Common myeloid progenitor, CD34-positive (primary cell): ENCODE data around the gene GRN.

Source experiments
- CTCF ChIA-PET: fragments of 350-600 bp; sonication (Branson Sonifier 250); formaldehyde crosslinking; loops from one replicate; lab custom pipeline; 2021; ENCODE audit warnings: antibody characterized with exemption; lab: Charles Lee
- POLR2A ChIA-PET: fragments of 350-600 bp; sonication (Branson Sonifier 250); formaldehyde crosslinking; loops from one replicate; lab custom pipeline; 2021; ENCODE audit warnings: antibody characterized with exemption; lab: Charles Lee
- DNase-seq, 3 donors: peaks; one replicate each; pipeline versions ENCODE4 v3.0.0 to v3.0.0-alpha.2; 2013
- H3K27ac ChIP-seq, 2 experiments: 1 replicate in 1 of 2; 2 replicates in 1 of 2; pipeline ENCODE4 v1.7.0; 2013; ENCODE audit warnings: inconsistent platforms in 2 of 2, low read length in 2 of 2, mild to moderate bottlenecking in 2 of 2, low read depth in 1 of 2, moderate library complexity in 1 of 2; ENCODE audit not compliant: severe bottlenecking in 2 of 2, insufficient read depth in 1 of 2, poor library complexity in 1 of 2
- H3K27me3 ChIP-seq, 5 experiments: replicated peaks in 2 of 5; 1 replicate in 3 of 5; 2 replicates in 2 of 5; pipeline versions ENCODE4 v1.6.1 to v1.7.0; 2013; ENCODE audit warnings: low read length in 4 of 5, mild to moderate bottlenecking in 2 of 5, moderate library complexity in 2 of 5, inconsistent platforms in 1 of 5; ENCODE audit not compliant: insufficient read depth in 5 of 5, control insufficient read depth in 4 of 5
- H3K36me3 ChIP-seq, 4 experiments: 1 replicate in 2 of 4; 2 replicates in 2 of 4; pipeline versions ENCODE4 v1.6.1 to v1.7.0; 2013; ENCODE audit warnings: low read length in 3 of 4, control low read depth in 1 of 4, mild to moderate bottlenecking in 1 of 4; ENCODE audit not compliant: control insufficient read depth in 4 of 4, insufficient read depth in 4 of 4
- H3K4me1 ChIP-seq, 4 experiments: 1 replicate in 3 of 4; 2 replicates in 1 of 4; pipeline versions ENCODE4 v1.6.1 to v1.7.1; 2013; ENCODE audit warnings: low read length in 3 of 4, mild to moderate bottlenecking in 3 of 4, control low read depth in 1 of 4, inconsistent platforms in 1 of 4, moderate library complexity in 1 of 4; ENCODE audit not compliant: control insufficient read depth in 4 of 4, insufficient read depth in 4 of 4; ENCODE audit errors: control extremely low read depth in 1 of 4
- H3K4me3 ChIP-seq, 7 experiments: 1 replicate in 4 of 7; 2 replicates in 3 of 7; pipeline versions ENCODE4 v1.5.1 to v1.7.0; 2013; ENCODE audit warnings: mild to moderate bottlenecking in 7 of 7, low read length in 6 of 7, moderate library complexity in 6 of 7, inconsistent platforms in 2 of 7, low read depth in 2 of 7, control low read depth in 1 of 7; ENCODE audit not compliant: insufficient read depth in 4 of 7, control insufficient read depth in 1 of 7; ENCODE audit errors: extremely low read depth in 1 of 7
- H3K9me3 ChIP-seq, 5 experiments: 1 replicate in 4 of 5; 2 replicates in 1 of 5; pipeline versions ENCODE4 v1.6.1 to v1.7.1; 2013; ENCODE audit warnings: low read length in 4 of 5, mild to moderate bottlenecking in 2 of 5, inconsistent platforms in 1 of 5, low read depth in 1 of 5, moderate library complexity in 1 of 5; ENCODE audit not compliant: control insufficient read depth in 4 of 5, insufficient read depth in 2 of 5; ENCODE audit errors: control extremely low read depth in 1 of 5
- WGBS: methylation state at CpG from one replicate; pipeline ENCODE4 v1.1.5; 2013; ENCODE audit not compliant: insufficient coverage; 5-methylcytosine and 5-hydroxymethylcytosine counted together

GRN gene

DNA sequence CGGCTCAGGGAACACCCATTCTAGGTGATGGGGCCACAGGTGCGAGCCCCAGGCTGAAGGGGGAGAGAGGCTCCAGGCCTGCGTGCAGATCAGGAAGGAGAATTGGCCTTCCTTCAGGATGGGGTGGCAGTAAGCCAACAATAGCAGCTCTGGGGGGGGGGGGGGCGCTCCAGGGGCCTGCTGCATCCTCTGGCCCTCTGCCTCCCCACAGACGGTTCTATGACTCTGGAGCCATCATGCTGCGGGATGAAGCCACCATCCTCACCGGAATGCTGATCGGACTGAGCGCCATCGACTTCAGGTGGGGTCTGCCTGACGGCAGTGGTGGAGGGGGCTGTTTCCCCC is 30.6 kb upstream of the GRN start:
- no peak for DNase-seq
- Histone ChIP-seq H3K27ac (no peak overlapping the region), H3K4me1 (peaks cover 0 to 12% (median 6%) of the 10 kb centered on the region in 4 experiments), H3K4me3 (peak overlapping the region in 3 of 7 experiments; percentile 55 to 76 (median 56)), H3K36me3 (peaks cover 0 to 3% (median 1%) of the 10 kb centered on the region in 4 experiments), H3K27me3 (peaks cover 9 to 53% (median 31%) of the 10 kb centered on the region in 5 experiments), H3K9me3 (no peaks in the 10 kb centered on the region)
- 52% methylated on average over 6 of the region's 11 CpGs for WGBS
- ChIA-PET CTCF (interaction anchor here (1.0 kb wide), 1 partner anchor 37 kb away, joined by 3 read pairs; no protein-coding TSS in a partner anchor), POLR2A (interaction anchor here (0.9 kb wide), 1 partner anchor 9 kb away, joined by 3 read pairs; no protein-coding TSS in a partner anchor)

- DNase-seq, result peak in 2 of 3 donors; percentile 60 to 69
- Histone ChIP-seq H3K27me3 (peaks cover 9 to 53% (median 31%) of the 10 kb centered on the region in 5 experiments), H3K9me3 (no peaks in the 10 kb centered on the region), H3K27ac (no peak overlapping the region), H3K4me3 (peak overlapping the region in 4 of 7 experiments; percentile 36 to 76 (median 56)), H3K36me3 (peaks cover 0 to 8% (median 6%) of the 10 kb centered on the region in 4 experiments), H3K4me1 (peaks cover 0 to 12% (median 6%) of the 10 kb centered on the region in 4 experiments)
- CTCF ChIA-PET, result interaction anchor here (1.0 to 1.2 kb wide), 2 partner anchors 36 to 90 kb away, joined by 3 read pairs; no protein-coding TSS in a partner anchor
- under 1% methylated on average over 54 of the region's 81 CpGs for WGBS
- POLR2A ChIA-PET, result interaction anchor here (0.6 to 0.9 kb wide), 2 partner anchors 9 to 97 kb away, joined by 3 read pairs; no protein-coding TSS in a partner anchor
These were observed 30.0 kb upstream of the GRN start for GRCh38 chr17:44314869-44315661.

DNA sequence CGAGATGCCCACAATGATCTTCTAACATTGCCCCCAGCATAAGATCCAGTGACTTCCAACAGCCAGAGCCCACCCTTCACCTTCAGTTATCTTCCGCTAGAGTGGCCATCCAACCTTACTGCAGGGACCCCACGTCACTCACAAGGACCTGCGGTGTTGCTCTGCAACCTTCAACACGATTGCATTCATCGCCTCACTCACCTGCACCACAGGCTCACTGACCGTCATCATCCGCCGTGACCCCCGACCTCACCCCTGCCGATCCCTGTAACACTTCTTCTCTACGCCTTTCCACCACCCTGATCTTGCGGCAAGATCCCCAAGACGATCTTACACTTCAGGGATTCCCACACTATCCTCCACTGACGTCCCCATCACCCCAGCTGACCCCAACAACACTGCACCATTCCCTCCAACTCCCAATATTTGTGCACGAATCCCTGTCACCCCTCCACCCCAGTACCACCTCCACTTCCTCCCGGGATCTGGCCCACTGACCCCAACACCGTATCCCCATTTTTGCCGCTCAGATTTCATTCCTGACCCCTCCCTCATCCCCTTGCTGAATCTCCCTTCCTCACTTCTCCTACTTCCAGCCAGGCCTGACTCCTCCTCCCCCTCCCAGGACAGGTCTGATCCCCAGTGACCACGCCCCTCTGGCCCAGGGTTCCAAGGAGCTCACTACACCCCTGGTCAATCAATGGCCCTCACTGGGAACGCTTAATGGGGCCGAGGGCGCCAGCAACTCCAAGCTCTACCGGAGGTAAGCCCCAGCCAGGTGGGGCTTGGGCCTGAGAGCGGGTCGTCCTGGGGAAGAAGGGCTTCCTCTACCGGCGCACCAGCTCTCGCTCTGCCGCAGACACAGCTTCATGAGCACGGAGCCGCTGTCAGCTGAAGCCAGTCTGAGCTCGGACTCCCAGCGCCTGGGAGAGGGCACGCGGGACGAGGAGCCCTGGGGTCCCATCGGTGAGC is 29.1 kb upstream of the GRN start:
- H3K4me1 ChIP-seq, result peaks cover 0 to 12% (median 5%) of the 10 kb centered on the region in 4 experiments
- POLR2A ChIA-PET, result interaction anchor here (0.6 to 1.1 kb wide), 2 partner anchors 95 to 98 kb away, joined by 3 read pairs; no protein-coding TSS in a partner anchor
- CTCF ChIA-PET, result interaction anchor here (0.6 to 1.6 kb wide), 5 partner anchors 30 to 108 kb away, joined by 3 to 5 read pairs (median 3); partner anchors contain the start of gene GRN
- WGBS, result 7% methylated on average over 36 of the region's 38 CpGs
- H3K36me3 ChIP-seq, result peaks cover 0 to 18% (median 13%) of the 10 kb centered on the region in 4 experiments
- peaks cover 9 to 53% (median 31%) of the 10 kb centered on the region in 5 experiments for H3K27me3 ChIP-seq
- peak overlapping the region in 2 of 7 experiments; percentile 26 to 76 for H3K4me3 ChIP-seq
- DNase-seq, result peak in 2 of 3 donors; percentile 23 to 24
- H3K27ac ChIP-seq, result no peak overlapping the region
- no peaks in the 10 kb centered on the region for H3K9me3 ChIP-seq

GRCh38 chr17:44317545-44317944 is 27.6 kb upstream of the GRN start:
- H3K4me1 ChIP-seq, result peaks cover 0 to 12% (median 5%) of the 10 kb centered on the region in 4 experiments
- H3K36me3 ChIP-seq, result peaks cover 0 to 33% (median 24%) of the 10 kb centered on the region in 4 experiments
- no peak for DNase-seq
- WGBS, result 96% methylated on average over 6 of the region's 6 CpGs
- no peaks in the 10 kb centered on the region for H3K9me3 ChIP-seq
- no peak overlapping the region for H3K27ac ChIP-seq
- H3K4me3 ChIP-seq, result no peak overlapping the region
- POLR2A ChIA-PET, result no interaction called here
- CTCF ChIA-PET, result interaction anchor here (0.8 to 1.6 kb wide), 4 partner anchors 13 to 107 kb away, joined by 3 to 5 read pairs (median 3); partner anchors contain the start of gene GRN
- peaks cover 9 to 53% (median 31%) of the 10 kb centered on the region in 5 experiments for H3K27me3 ChIP-seq

DNA sequence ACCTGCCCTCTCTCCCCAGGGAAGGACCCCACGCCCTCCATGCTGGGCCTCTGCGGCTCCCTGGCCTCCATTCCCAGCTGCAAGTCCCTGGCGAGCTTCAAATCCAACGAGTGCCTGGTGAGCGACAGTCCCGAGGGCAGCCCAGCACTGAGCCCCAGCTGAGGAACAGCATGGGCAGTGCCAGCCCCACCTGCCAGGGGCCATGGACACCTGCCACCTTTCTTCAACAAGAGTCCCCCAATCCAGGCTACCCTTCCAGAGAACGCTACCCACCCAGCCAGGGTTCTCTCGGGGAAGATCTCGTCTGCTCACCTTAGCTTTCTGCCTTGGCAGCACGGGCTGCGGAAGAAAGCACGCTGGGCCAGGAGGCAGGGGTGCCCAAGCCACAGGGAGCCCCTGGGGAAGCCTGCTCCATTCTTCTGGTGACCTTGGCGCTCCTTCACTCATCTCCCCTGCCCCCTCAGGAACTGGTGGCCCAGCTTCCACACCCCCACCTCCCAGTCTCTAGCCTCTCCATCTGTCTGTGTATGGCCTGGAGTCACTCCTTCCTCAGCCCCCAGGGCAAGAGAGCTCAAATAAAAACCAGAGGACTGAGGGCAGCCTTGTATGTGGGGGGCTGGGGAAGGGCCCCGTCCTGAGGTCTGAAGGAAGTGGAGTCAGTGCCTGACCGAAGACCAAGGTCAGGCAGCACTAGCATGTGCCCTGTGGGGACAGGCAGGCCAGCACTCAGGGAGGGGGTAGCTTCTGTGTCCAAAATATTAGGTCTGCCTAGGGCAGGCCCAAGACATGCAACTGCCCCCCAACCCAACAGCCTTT is 26.8 kb upstream of the GRN start:
- POLR2A ChIA-PET, result interaction anchor here (0.6 kb wide), 1 partner anchor 1243 kb away, joined by 3 read pairs; no protein-coding TSS in a partner anchor
- H3K9me3 ChIP-seq, result no peaks in the 10 kb centered on the region
- H3K4me3 ChIP-seq, result no peak overlapping the region
- peaks cover 0 to 35% (median 25%) of the 10 kb centered on the region in 4 experiments for H3K36me3 ChIP-seq
- DNase-seq, result no peak
- H3K27me3 ChIP-seq, result peaks cover 9 to 49% (median 31%) of the 10 kb centered on the region in 5 experiments
- CTCF ChIA-PET, result interaction anchor here (1.0 to 1.2 kb wide), 3 partner anchors 12 to 108 kb away, joined by 3 read pairs; no protein-coding TSS in a partner anchor
- peaks cover 0 to 12% (median 5%) of the 10 kb centered on the region in 4 experiments for H3K4me1 ChIP-seq
- H3K27ac ChIP-seq, result no peak overlapping the region
- 86% methylated on average over 13 of the region's 15 CpGs for WGBS
